Activated T-cell treated with anti-CD3 and anti-CD28 coated beads for 4 hours (primary cell): ENCODE measurements around the gene HYPK.

Source experiments
- DNase-seq: peaks from one replicate; pipeline ENCODE4 v3.0.0-alpha.2; 2020

The HYPK gene, protein sequence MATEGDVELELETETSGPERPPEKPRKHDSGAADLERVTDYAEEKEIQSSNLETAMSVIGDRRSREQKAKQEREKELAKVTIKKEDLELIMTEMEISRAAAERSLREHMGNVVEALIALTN

DNA sequence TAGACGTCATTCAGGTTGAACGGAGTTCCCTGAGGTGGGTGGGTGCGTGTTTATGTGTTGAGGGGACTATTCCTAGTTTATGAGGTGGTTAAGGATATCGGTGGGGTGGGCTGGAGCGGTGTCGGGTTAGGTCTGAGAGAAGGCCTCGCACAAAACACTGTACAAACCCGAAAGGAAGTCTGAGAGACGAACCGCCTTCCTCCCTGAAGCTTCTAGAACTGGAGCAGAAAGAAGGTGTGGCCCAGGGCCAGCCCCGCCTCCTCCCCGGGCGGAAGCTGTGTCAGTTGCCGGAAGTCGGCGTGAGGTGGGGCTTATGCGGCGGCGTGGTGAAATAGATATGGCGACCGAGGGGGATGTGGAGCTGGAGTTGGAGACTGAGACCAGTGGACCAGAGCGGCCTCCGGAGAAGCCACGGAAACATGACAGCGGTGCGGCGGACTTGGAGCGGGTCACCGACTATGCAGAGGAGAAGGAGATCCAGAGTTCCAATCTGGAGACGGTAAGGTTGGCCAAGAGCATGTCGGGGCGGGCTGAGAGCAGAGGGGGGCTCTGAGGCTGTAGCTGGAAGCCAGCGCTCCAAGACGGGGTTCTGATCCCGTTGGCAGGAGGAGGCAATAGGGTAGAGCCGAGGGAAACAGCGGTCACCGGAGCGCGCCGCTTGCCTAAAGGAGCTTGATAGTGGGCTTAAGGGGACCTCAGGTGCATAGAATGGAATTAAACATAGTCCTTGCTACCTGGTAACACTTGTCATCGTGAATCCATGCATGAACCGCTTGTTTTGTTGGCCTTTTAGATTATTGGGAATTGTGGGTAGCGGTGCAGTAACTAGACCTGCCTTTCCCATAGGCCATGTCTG is at the start of gene HYPK:
Gene HYPK (plus strand): TSS at position 314 of the 856 bp plus-strand sequence. CDS start 24 bp downstream, at position 338.
- DNase-seq, result peak; percentile 91

DNA sequence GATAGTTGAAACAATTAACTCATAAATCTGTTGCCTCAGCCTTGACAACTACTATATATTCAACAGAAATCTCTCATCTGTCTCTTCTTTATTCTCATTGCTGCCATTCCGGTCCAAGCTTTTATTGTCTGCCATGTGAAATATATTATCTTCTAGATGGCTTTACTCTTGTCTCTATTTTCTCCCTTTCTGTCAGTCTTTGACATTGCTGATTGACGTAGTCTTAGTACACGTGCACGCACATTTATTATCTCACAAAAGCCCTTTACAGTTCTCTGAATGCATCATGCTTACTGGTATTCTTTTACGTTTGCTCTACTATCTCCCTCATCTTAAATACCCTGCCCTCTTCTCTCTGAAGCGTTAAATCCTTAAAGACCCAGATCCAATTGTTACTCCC is 48.5 kb upstream of the HYPK start:
- DNase-seq, result no peak

GRCh38 chr15:43762824-43763223 is 37.6 kb upstream of the HYPK start:
- DNase-seq, result no peak

DNA sequence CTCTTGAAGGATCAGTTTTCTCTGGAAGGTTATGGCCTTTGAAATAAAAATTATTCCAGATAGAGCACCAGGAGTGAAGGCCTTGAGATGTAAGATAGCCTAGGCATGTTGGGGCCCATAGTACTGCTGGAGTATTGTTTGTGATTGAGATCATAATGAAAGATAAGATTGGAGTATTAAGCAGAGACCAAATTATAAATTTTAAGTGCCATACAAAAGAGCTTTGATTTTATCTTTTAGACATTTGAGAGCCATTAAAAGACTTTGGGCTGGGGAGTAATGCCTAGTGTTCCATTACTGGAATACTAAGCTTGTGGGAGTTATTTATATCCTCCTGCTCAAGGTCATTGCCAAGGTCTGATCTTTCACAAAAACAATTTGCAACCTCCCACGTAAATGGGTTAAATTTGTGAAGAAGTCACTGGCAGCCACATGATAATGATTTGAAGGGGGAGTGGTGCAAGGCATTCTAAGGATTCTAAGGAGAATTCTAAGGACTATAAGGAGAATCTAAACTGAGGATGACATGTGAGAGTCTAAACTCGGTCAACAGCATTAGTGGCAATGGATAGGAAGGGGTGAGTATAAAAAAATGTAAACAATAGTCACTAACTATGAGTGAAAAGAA is 36.5 kb upstream of the HYPK start:
- no peak for DNase-seq

DNA sequence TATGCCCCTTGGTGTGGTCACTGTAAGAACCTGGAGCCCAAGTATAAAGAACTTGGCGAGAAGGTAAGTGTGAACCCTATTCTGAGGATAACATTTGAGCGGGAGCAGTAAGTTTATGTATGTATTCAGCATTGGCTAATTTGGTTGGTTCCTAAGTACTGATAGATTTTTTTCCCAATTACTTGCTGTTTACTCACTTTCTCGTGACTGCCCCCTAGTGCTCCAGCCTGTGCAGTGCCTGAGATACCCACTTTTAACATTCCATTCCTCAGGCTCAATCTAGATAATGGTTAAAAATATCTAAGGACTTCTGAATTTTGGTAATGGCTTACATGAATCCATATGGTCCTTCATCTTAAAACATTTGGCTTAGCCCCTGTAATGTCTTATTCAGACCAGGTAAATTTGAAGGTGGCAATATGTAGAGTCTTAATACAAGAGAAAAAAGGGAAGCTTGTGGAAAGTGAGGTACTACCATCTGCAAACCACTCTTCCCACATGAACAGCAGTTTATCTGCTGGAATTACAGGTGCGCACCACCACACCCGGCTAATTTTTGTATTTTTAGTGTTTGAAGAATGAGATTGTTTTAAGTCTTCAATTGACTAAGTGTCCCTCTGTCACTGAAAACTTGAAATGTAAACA is 30.7 kb upstream of the HYPK start:
- peak; percentile 51 for DNase-seq

DNA sequence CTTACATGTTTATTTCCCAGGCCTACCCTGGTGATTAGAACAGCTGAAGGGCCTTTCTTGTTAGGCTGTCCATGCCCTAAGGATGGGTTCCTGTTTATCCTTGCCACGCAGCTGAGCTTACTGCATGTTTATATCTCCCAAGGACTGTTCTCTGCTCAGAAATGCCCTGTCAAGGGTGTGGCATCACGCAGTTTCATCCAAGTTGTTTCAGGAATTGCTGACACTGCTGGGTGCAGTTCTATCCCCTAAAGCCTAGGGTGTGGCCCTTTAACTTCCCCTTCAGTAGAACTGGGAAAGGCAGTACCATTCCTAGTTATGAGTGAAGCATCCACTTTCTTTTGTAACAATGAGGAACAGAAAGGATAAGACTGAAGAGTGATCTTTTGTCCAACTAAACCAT is 28.6 kb upstream of the HYPK start:
- no peak for DNase-seq

- no peak for DNase-seq
These were observed 27.8 kb upstream of the HYPK start for GRCh38 chr15:43772624-43773023.

DNA sequence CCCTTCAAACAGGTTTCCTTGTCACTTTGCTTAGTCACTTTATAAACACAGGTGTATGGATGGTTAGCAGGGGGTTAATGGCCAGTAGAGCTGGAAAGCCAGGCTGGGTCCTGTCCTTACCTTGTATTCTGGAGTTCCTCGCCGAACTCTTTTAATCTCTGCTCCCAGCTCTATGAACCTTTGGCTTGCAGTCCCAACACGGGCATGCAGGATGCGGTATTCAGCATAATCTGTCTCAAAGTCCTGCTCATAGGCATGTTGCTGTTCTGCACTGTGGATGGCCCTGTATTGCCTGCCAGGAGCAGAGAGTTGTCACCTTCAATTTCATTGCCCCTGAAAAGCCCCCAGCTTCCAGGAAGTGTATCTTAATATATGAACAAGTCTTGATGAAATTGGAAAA is 26.3 kb upstream of the HYPK start:
- DNase-seq, result no peak

GRCh38 chr15:43775411-43775965 is 24.9 kb upstream of the HYPK start:
- no peak for DNase-seq

GRCh38 chr15:43776101-43776717 is 24.2 kb upstream of the HYPK start:
- no peak for DNase-seq

DNA sequence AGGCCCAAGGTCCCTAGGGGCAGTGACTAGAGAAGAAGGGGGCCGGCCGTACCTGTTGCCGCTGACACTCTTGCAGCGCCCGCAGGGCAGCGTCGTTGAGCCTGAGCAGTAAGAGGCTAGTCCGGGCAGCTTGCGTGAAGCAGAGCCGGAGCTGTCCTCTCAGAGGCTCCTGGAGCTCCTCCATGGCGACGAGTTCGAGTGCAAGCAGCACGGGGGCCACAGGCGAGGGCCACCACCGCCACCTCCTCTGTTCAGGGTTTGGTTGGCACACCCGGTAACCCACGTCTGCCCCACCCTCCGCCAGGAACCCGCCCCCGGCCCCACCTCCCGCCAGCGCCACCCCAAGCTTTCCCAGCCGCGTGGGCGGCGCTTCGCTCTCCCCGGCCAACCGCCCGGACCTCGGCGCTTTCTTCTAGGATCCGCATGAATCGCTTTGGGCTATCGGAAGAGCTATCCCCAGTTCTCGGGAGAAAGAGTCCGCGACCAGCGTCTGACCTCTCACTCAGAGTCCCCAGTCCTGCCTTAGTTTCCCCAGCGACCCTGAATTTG is 23.6 kb upstream of the HYPK start, which contains the start of gene ELL3:
Gene ELL3 (minus strand): TSS at position 249 of the 549 bp plus-strand sequence. CDS start 65 bp downstream, at position 184.
- DNase-seq, result peak; percentile 71

GRCh38 chr15:43777267-43777914 is 23.0 kb upstream of the HYPK start:
- peak; percentile 78 for DNase-seq

GRCh38 chr15:43779016-43779415 is 21.4 kb upstream of the HYPK start:
- no peak for DNase-seq

DNA sequence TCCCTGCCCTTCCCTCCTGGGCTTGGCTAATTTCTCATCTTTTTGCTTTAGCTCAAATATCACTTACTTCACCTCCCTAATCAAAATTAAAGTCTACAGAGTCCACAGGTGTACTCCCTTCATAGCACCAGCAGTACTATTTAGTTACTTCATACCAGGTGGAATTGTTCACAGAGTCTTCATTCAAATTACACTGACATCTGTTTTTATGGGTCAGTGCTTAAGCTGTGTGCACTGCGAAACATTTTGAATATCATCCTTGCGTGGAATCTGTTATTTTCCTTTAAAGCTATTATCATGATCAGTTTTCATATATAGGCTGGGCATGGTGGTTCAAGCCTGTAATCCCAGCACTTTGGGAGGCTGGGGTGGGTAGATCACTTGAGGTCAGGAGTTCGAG is 11.0 kb upstream of the HYPK start:
- DNase-seq, result no peak

GRCh38 chr15:43791993-43792760 is 8.2 kb upstream of the HYPK start, which contains the start of gene SERF2:
Gene SERF2 (plus strand): TSS chr15:43792320. CDS start chr15:43792377, 57 bp downstream.
- DNase-seq, result peak; percentile 100

DNA sequence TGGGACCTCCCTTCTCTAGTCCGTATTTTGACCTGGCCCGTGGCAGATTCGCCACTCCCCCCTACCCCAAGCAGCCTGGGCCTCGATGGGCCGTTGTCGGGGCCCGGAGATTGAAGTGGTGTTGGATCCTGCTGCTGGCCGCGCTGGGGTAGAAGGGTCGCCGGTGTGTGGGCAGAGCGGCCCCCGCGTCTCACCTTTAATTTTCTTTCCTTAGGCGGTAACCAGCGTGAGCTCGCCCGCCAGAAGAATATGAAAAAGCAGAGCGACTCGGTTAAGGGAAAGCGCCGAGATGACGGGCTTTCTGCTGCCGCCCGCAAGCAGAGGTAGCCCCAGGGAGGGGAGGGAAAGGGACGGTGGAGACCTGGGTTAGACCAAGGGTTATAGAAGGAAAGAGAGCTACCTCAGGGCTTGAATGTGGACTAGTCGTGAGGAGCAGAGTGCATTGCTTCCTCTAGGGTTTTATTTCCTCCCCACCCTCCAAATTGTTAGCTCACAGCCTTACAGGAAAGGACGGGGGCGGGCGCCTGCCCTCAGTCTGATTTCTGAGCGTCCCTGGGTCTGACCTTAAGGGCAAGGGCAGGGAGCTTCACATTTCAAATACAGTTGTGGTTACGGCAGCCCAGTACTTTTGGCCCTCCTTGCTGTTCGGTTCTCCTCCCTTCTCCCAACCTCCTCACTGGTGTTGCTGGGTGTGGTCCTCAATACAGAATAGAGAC is 7.5 kb upstream of the HYPK start:
- no peak for DNase-seq

- DNase-seq, result no peak
These were observed 6.8 kb upstream of the HYPK start for GRCh38 chr15:43793647-43794046.

GRCh38 chr15:43794269-43795037 is 5.9 kb upstream of the HYPK start:
- DNase-seq, result no peak

GRCh38 chr15:43795197-43795596 is 5.2 kb upstream of the HYPK start:
- DNase-seq, result no peak
